GM19238 (cell line): ENCODE measurements around the gene BABAM2.

Source experiments
- DNase-seq: peaks from one replicate; pipeline ENCODE4 v3.0.0; 2011; ENCODE audit warnings: low spot score; ENCODE audit not compliant: insufficient read length

BABAM2 gene

GRCh38 chr2:28158791-28159190, 268.3 kb downstream of the BABAM2 start:
- no peak for DNase-seq

- DNase-seq = no peak
Observed at GRCh38 chr2:28160986-28161425, 270.5 kb downstream of the BABAM2 start.

GRCh38 chr2:28161466-28161865, 270.9 kb downstream of the BABAM2 start:
- DNase-seq = no peak

GRCh38 chr2:28162564-28162963, 272.0 kb downstream of the BABAM2 start:
- no peak for DNase-seq

- no peak for DNase-seq
Observed at GRCh38 chr2:28163028-28163427, 272.5 kb downstream of the BABAM2 start.

GRCh38 chr2:28163627-28164279, 273.2 kb downstream of the BABAM2 start:
- DNase-seq = no peak

- DNase-seq = no peak
Observed at GRCh38 chr2:28164280-28164801, 273.8 kb downstream of the BABAM2 start.

- DNase-seq = no peak
Observed at GRCh38 chr2:28165087-28165635, 274.6 kb downstream of the BABAM2 start.

GRCh38 chr2:28166956-28167355, 276.4 kb downstream of the BABAM2 start:
- DNase-seq = no peak

- DNase-seq = no peak
Observed at GRCh38 chr2:28168376-28168775, 277.8 kb downstream of the BABAM2 start.

- no peak for DNase-seq
Observed at GRCh38 chr2:28169492-28169891, 279.0 kb downstream of the BABAM2 start.

- no peak for DNase-seq
Observed at GRCh38 chr2:28172114-28172898, 281.8 kb downstream of the BABAM2 start.

- DNase-seq = no peak
Observed at GRCh38 chr2:28173377-28173776, 282.8 kb downstream of the BABAM2 start.

- no peak for DNase-seq
Observed at GRCh38 chr2:28174211-28174610, 283.7 kb downstream of the BABAM2 start.

GRCh38 chr2:28175028-28175427, 284.5 kb downstream of the BABAM2 start:
- no peak for DNase-seq

GRCh38 chr2:28178946-28179345, 288.4 kb downstream of the BABAM2 start:
- no peak for DNase-seq

- DNase-seq = no peak
Observed at GRCh38 chr2:28181801-28182200, 291.3 kb downstream of the BABAM2 start.

GRCh38 chr2:28182348-28182747, 291.8 kb downstream of the BABAM2 start:
- no peak for DNase-seq

- DNase-seq = no peak
Observed at GRCh38 chr2:28185153-28185552, 294.6 kb downstream of the BABAM2 start.

- DNase-seq = no peak
Observed at GRCh38 chr2:28185891-28186290, 295.4 kb downstream of the BABAM2 start.

- DNase-seq = no peak
Observed at GRCh38 chr2:28187186-28187585, 296.7 kb downstream of the BABAM2 start.

- no peak for DNase-seq
Observed at GRCh38 chr2:28188436-28188835, 297.9 kb downstream of the BABAM2 start.
